SK-N-SH treated with all-trans-retinoic acid at 6 μM for 48 hours (cell line): ENCODE results near the gene MRTFA.

Experiments used
- ATAC-seq: fragments of 200-7000 bp; cut with Tn5 transposase; 3 replicates; pipeline ENCODE4 v1.9.1; 2020; ENCODE audit warnings: mild to moderate bottlenecking, moderate library complexity
- BACH2 ChIP-seq: fragments of 250-450 bp; sonication (Bioruptor Pico); IDR thresholded peaks from 2 replicates; pipeline ENCODE4 v1.9.0; 2021; ENCODE audit warnings: mild to moderate bottlenecking, borderline replicate concordance
- CREB5 ChIP-seq: fragments of 250-450 bp; sonication (Bioruptor Pico); IDR thresholded peaks from 2 replicates; pipeline ENCODE4 v1.5.1; 2020; ENCODE audit warnings: low read depth, mild to moderate bottlenecking, moderate library complexity
- CSDC2 ChIP-seq: fragments of 250-450 bp; sonication (Bioruptor Pico); IDR thresholded peaks from 2 replicates; pipeline ENCODE4 v1.5.0; 2020; ENCODE audit warnings: mild to moderate bottlenecking, moderate library complexity
- ESRRG ChIP-seq: fragments of 250-450 bp; sonication (Bioruptor Pico); IDR thresholded peaks from 2 replicates; pipeline ENCODE4 v1.6.1; 2021; ENCODE audit warnings: mild to moderate bottlenecking
- GLIS3 ChIP-seq: fragments of 250-450 bp; sonication (Bioruptor Pico); IDR thresholded peaks from 2 replicates; pipeline ENCODE4 v1.5.0; 2020; ENCODE audit warnings: mild to moderate bottlenecking, moderate library complexity
- ISL1 ChIP-seq: fragments of 250-450 bp; sonication (Bioruptor Pico); IDR thresholded peaks from 2 replicates; pipeline ENCODE4 v2.1.2; 2022; ENCODE audit warnings: mild to moderate bottlenecking, moderate library complexity
- OSR1 ChIP-seq: fragments of 250-450 bp; sonication (Bioruptor Pico); IDR thresholded peaks from 2 replicates; pipeline ENCODE4 v1.8.0; 2022; ENCODE audit warnings: moderate library complexity, mild to moderate bottlenecking, inconsistent platforms
- PATZ1 ChIP-seq: fragments of 250-450 bp; sonication (Bioruptor Pico); IDR thresholded peaks from 2 replicates; pipeline ENCODE4 v1.8.0; 2020; ENCODE audit warnings: mild to moderate bottlenecking, moderate library complexity, borderline replicate concordance
- POU6F1 ChIP-seq: fragments of 250-450 bp; sonication (Bioruptor Pico); IDR thresholded peaks from 2 replicates; pipeline ENCODE4 v1.8.0; 2021; ENCODE audit warnings: low read depth, mild to moderate bottlenecking, moderate library complexity, borderline replicate concordance
- PPARA ChIP-seq: fragments of 250-450 bp; sonication (Bioruptor Pico); IDR thresholded peaks from 2 replicates; pipeline ENCODE4 v1.5.0; 2020; ENCODE audit warnings: mild to moderate bottlenecking, borderline replicate concordance
- RARB ChIP-seq: fragments of 250-450 bp; sonication (Bioruptor Pico); IDR thresholded peaks from 2 replicates; pipeline ENCODE4 v1.8.0; 2021; ENCODE audit warnings: mild to moderate bottlenecking, moderate library complexity
- SNAI2 ChIP-seq: fragments of 250-450 bp; sonication (Bioruptor Pico); IDR thresholded peaks from 2 replicates; pipeline ENCODE4 v1.5.0; 2020; ENCODE audit warnings: mild to moderate bottlenecking, moderate library complexity
- TCF4 ChIP-seq: fragments of 250-450 bp; sonication (Bioruptor Pico); IDR thresholded peaks from 2 replicates; pipeline ENCODE4 v1.8.0; 2021; ENCODE audit warnings: mild to moderate bottlenecking, moderate library complexity, borderline replicate concordance
- TOX ChIP-seq: fragments of 250-450 bp; sonication (Bioruptor Pico); IDR thresholded peaks from 2 replicates; pipeline ENCODE4 v1.8.0; 2021; ENCODE audit warnings: mild to moderate bottlenecking, moderate library complexity, borderline replicate concordance
- TSHZ2 ChIP-seq: fragments of 250-450 bp; sonication (Bioruptor Pico); IDR thresholded peaks from 2 replicates; pipeline ENCODE4 v1.5.0; 2020; ENCODE audit warnings: mild to moderate bottlenecking, moderate library complexity
- ZC3H10 ChIP-seq: fragments of 250-450 bp; sonication (Bioruptor Pico); IDR thresholded peaks from 2 replicates; pipeline ENCODE4 v1.5.1; 2021; ENCODE audit warnings: mild to moderate bottlenecking, moderate library complexity
- ZFP3 ChIP-seq: fragments of 250-450 bp; sonication (Bioruptor Pico); IDR thresholded peaks from 2 replicates; pipeline ENCODE4 v1.5.0; 2020; ENCODE audit warnings: mild to moderate bottlenecking, moderate library complexity
- ZFP30 ChIP-seq: fragments of 450-650 bp; formaldehyde crosslinking; IDR thresholded peaks from 2 replicates; pipeline ENCODE4 v1.5.0; 2022; ENCODE audit warnings: mild to moderate bottlenecking, moderate library complexity
- ZNF565 ChIP-seq: fragments of 450-650 bp; formaldehyde crosslinking; conservative IDR thresholded peaks from 2 replicates; pipeline ENCODE4 v1.5.0; 2020; ENCODE audit warnings: low read depth, mild to moderate bottlenecking, moderate library complexity
- ZNF70 ChIP-seq: fragments of 450-650 bp; formaldehyde crosslinking; IDR thresholded peaks from 2 replicates; pipeline ENCODE4 v1.5.0; 2020; ENCODE audit warnings: mild to moderate bottlenecking, moderate library complexity
- ZNF8 ChIP-seq: fragments of 450-650 bp; formaldehyde crosslinking; IDR thresholded peaks from 2 replicates; pipeline ENCODE4 v1.5.0; 2020; ENCODE audit warnings: mild to moderate bottlenecking, moderate library complexity

MRTFA gene

GRCh38 chr22:40681451-40681850 is 44.9 kb upstream of the MRTFA start (continued):
- no peak for TF ChIP-seq GLIS3 (CRISPR knock-in tag)
- TF ChIP-seq TOX (CRISPR knock-in tag) = no peak

GRCh38 chr22:40680819-40681183 is 44.3 kb upstream of the MRTFA start:
- ATAC-seq = no peak
- TF ChIP-seq ESRRG (CRISPR knock-in tag) = no peak
- no peak for TF ChIP-seq ZFP3 (CRISPR knock-in tag)
- TF ChIP-seq SNAI2 (CRISPR knock-in tag) = no peak
- TF ChIP-seq ZNF8 = no peak
- no peak for TF ChIP-seq ISL1 (CRISPR knock-in tag)
- no peak for TF ChIP-seq ZNF565 (CRISPR knock-in tag)
- TF ChIP-seq TCF4 (CRISPR knock-in tag) = no peak
- no peak for TF ChIP-seq BACH2 (CRISPR knock-in tag)
- TF ChIP-seq POU6F1 (CRISPR knock-in tag) = no peak
- no peak for TF ChIP-seq TOX (CRISPR knock-in tag)
- TF ChIP-seq OSR1 (CRISPR knock-in tag) = no peak
- no peak for TF ChIP-seq PATZ1 (CRISPR knock-in tag)

- ATAC-seq = no peak
- TF ChIP-seq ESRRG (CRISPR knock-in tag) (no peak), BACH2 (CRISPR knock-in tag) (no peak), SNAI2 (CRISPR knock-in tag) (no peak), ZNF8 (no peak), GLIS3 (CRISPR knock-in tag) (no peak)
Observed at GRCh38 chr22:40679964-40680818, 43.7 kb upstream of the MRTFA start.

- ATAC-seq = no peak
- TF ChIP-seq PATZ1 (CRISPR knock-in tag) = no peak
- no peak for TF ChIP-seq TCF4 (CRISPR knock-in tag)
- TF ChIP-seq TSHZ2 = no peak
- TF ChIP-seq RARB (CRISPR knock-in tag) = no peak
- TF ChIP-seq POU6F1 (CRISPR knock-in tag) = no peak
- no peak for TF ChIP-seq ZNF70 (CRISPR knock-in tag)
- no peak for TF ChIP-seq ZNF8
- no peak for TF ChIP-seq ZNF565 (CRISPR knock-in tag)
- no peak for TF ChIP-seq GLIS3 (CRISPR knock-in tag)
- no peak for TF ChIP-seq CREB5 (CRISPR knock-in tag)
- no peak for TF ChIP-seq PPARA (CRISPR knock-in tag)
- no peak for TF ChIP-seq ZFP3 (CRISPR knock-in tag)
- no peak for TF ChIP-seq ESRRG (CRISPR knock-in tag)
- no peak for TF ChIP-seq ZFP30 (CRISPR knock-in tag)
- no peak for TF ChIP-seq ZC3H10 (CRISPR knock-in tag)
- no peak for TF ChIP-seq ISL1 (CRISPR knock-in tag)
- no peak for TF ChIP-seq BACH2 (CRISPR knock-in tag)
- no peak for TF ChIP-seq TOX (CRISPR knock-in tag)
- TF ChIP-seq SNAI2 (CRISPR knock-in tag) = no peak
- TF ChIP-seq CSDC2 (CRISPR knock-in tag) = no peak
Observed at GRCh38 chr22:40679249-40679963, 42.9 kb upstream of the MRTFA start, which contains the start of gene MCHR1. TSS of gene MCHR1 (plus strand) at chr22:40679484. CDS start at chr22:40679653, 169 bp downstream.
